ENCODE results near the gene MOCOS.

The MOCOS gene

GRCh38 chr18:36179562-36180355 is 7.5 kb upstream of the MOCOS start:
- DNase-seq = no peak

- DNase-seq = no peak
These were observed 5.9 kb upstream of the MOCOS start for GRCh38 chr18:36181441-36181840.

GRCh38 chr18:36181898-36182506 is 5.3 kb upstream of the MOCOS start:
- DNase-seq = no peak

DNA sequence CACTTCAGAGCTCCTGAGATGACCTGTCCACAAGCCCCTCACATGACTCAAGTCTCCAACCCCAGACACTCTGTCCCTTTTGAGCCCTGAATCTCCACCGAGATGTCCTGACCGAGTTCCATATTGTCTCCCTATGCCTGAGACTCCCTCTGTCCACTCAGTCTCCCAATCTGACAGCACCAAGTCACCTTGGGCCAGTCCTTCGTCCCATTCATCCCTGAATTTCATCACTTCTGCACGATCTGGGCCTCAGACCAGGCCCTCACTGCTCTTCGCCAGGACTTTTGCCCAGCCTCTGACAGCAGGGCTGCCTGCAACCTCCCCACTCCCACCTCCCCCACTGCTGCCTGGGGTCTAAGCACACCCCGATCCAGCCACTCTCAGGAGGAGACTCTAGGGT is 4.3 kb upstream of the MOCOS start:
- no peak for DNase-seq

DNA sequence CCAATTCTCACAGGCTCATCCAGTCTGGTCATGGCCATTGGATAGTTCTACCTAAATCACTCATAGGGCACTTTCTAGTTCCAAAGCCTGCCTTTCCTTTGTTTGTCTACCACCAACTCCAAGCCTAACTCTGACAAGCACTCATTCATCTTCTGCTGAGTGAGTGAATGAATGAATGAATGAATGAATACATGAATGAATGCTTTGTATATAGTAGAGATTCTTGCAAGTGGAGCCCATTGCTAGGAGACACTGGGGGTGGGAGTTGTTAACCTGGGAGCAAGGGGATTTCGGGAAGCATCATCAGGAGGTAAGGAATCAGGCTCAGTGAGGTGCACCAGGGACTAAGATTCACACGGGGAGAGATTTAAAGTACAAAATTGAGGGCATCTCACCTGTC is 3.3 kb upstream of the MOCOS start:
- DNase-seq = no peak

DNA sequence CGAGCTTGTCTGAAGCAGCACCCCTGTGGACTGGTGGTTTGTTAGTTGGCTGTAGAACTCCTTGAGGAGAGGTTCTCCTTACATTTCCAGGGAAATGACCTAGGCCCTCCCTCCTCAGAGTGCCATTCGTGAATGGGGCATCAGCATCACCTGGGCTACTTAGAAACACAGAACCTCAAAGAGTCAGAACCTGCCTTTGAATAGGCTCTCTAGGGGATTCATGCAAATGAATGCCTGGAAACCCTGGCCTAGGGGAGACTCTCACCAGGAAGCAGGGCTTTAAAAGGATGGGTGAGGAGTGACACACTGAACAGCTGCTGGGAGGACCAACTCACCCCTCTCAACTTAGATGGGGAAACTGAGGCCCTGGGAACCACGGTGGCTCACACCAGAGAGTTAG is 2.1 kb upstream of the MOCOS start:
- DNase-seq = no peak

- DNase-seq = no peak
These were observed 1.3 kb upstream of the MOCOS start for GRCh38 chr18:36185901-36186460.

GRCh38 chr18:36186461-36187192 is 670 bp upstream of the MOCOS start:
- no peak for DNase-seq

DNA sequence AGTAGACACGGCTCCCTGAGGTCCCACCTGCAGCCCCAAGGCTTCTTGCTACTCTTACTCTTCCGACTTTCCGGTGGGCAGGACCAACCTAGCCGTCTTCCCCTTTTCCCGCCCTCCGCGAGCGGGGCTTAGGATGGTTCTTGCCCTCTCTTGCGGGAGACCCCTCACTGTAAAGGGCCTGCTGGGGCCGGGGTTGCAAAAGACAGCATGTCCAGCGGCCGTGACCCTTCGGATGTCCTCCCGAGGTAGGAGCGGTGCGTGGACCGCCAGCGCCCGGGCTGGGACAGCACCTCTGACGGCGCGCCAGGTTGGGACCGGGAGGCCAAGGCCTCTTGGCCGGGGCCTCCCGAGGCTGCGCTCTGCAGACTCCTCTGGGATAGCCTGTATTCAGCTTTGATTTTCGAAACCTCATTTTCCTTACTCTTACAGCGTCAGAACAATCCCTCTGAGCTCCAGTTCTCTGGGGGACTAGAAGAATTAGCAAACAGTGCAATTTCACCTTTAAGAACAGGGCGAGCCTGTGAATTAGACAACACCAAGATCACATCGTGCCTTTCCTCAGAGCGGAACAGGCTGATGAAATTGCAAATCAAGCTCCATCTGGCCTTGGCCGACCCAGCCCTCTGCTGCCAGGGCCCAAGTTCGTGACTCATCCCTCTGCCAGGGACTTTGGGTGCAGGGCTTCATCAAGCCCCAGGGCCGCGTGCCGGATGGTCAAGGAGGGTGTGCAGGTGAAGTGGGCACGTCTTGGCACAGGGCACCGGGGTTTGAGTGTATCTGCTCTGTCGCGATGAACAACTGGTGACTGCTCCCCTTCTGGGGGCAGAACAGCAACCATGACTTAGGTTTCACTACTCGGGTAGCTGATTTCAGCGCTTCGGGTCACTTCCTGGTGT is 777 bp downstream of the MOCOS start:
- DNase-seq = no peak

DNA sequence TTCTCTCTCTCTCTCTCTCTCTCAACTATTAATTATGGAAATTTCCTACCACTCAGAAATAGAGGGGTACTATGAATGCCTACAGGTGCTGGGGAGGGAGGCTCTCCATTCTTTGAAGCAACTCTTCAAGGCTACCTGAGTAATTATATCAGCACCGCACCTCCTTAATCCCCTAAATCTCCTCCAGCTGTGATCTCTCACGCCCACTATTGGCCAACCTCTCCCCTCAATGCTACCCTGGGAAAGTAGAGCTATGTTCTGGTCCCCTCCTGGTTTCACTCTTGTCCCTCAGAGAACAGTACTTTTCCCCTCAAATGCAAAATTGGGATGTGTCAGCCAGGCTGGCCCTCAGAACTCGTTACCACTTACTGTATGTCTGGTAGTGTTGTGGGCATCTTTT is 1.6 kb downstream of the MOCOS start:
- no peak for DNase-seq

DNA sequence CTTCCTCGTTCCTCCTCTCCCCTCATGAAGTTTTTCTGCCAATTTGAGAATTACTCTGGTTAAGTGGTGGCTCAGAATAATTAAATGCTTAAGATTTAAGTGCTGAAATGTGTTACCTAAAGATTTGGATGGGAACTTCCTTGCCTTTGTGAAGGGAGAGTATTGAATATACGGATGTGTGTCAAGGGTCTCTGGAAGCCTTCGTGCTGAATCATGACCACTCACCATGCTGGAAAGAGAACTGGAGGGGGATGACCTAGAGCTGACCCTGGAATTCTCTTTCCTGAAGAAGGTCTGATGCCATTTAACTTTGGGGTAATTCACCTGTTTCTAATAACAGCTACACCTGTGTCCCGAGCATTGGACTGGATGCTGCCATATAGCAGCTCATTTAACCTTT is 2.2 kb downstream of the MOCOS start:
- DNase-seq = no peak

- no peak for DNase-seq
These were observed 4.0 kb downstream of the MOCOS start for GRCh38 chr18:36191286-36191685.

DNA sequence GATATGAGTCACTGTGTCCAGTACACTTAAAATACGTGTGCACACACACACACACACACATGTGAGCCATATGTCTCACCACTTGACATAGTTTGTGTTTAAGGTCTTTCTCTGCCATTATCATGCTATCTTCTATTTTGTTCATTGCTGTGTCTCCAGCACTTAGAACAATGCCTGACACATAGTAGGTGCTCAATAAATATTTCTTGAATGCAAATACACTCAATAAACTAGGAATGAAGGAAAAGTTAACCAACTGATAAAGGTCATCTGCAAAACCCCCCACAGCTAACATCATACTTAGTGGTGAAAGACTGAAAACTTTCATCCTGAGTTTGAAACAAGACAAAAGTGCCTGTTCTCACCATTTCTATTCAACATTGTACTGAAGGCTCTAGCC is 4.4 kb downstream of the MOCOS start:
- DNase-seq = no peak

DNA sequence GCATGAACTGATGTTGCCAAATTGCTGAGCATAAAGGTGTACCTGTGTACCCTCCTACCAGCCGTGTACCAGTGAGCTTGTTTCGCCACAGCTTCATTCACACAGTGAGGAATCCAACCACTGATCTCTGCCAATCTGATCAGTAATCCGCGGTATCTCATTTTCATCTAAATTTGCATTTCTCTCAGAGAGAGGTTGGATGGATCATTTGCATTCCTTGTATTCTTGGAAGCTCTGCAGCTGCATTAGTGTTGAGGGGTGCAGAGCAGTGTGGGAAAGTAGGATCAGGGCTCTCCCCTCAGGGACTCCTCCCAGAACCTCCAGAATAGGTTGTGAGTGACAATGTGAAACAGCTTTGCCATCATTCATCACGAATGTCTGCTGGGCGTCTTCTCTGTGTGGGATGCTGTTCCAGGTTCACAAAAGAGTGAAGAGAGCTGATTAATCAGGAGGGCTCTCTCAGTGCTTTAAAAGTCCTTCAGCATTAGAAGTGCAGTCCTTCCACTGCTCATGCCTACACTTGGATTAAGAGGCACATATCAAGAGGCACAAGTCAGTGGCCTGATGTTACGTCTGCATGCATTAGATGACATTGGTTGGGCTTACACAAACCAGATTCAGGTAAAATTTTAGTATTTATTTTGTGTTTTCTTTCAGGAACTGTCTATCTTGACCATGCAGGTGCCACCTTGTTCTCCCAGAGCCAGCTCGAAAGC is 7.5 kb downstream of the MOCOS start:
- DNase-seq = no peak

DNA sequence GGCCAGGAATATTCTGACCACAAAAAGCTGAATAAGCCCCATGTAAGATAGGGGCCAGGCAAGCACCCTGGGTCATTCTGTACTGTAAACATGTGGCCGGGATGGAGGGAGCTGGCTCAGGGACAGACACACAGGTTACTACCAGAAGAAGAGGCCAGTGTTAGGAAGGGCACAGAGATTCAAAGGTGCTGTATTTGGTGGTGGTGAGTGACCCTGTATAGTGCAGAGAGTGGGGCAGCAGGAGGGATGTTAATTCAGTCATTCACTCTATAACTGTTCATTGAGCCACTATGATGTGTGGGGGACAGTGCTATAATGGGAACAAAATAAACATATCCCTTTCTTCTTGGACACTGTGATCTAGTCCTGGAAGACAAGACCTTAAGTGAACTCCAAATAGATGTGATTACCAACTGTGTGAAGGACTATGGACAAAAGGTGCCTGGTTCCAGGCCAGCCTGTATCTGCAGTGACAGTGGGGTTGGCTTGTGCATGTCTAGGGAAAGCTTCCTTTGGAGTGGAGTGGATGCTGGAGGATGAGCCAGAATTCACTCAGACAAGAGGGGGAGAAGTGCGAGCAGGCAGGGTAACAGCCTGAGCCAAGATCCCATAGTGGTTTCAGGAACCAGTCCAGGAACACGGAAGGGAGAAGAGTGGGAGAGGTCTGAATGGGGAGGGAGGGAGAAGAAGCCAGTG is 8.3 kb downstream of the MOCOS start:
- DNase-seq = no peak

DNA sequence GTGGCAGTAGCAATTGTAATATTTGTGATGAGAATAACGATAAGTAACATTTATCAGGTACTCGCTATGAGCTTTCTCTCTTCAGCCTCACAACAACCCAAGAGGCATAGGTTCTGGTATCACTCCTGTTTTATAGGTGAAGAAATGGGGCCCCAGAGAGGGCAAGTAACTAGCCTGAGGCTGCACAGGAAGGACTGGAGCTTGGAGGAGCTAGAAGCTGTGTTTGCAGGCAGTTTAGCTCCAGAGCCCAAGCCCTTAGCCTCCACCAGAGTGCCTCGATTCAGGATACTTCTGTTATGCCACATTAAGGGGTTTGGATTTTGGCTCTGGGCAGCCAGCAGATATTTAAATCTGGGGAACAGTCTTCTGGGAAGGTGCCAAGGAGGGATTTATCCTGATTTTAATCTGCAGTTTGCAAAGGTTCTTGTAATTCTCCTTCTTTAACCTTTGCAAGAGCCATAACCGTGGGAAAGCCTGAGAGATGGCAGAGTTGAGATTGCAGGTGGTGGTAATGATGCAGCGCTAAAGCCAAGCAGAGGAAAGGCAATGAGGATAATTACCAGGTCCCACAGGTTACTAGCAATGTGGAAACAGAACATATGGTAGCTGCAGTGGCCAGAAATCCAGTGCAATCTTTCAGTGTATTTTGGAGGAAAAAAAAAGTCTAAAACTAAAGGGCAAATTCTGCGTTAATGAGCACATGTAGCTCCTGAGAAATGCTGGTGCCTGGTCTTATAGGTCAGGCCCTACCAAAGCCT is 9.1 kb downstream of the MOCOS start:
- DNase-seq = no peak

- no peak for DNase-seq
These were observed 10.3 kb downstream of the MOCOS start for GRCh38 chr18:36197511-36198166.

DNA sequence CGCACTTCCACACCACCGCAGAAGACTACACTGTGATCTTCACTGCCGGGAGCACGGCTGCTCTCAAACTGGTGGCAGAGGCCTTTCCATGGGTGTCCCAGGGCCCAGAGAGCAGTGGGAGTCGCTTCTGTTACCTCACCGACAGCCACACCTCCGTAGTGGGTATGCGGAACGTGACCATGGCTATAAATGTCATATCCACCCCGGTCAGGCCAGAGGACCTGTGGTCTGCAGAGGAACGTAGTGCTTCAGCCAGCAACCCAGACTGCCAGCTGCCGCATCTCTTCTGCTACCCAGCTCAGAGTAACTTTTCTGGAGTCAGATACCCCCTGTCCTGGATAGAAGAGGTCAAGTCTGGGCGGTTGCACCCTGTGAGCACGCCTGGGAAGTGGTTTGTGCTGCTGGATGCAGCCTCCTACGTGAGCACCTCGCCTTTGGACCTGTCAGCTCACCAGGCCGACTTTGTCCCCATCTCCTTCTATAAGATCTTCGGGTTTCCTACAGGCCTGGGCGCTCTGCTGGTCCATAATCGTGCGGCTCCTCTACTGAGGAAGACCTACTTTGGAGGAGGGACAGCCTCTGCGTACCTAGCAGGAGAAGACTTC is 12.5 kb downstream of the MOCOS start:
- no peak for DNase-seq

GRCh38 chr18:36200354-36200771 is 13.1 kb downstream of the MOCOS start:
- no peak for DNase-seq
